Breast epithelium (tissue), 3 donors: ENCODE results near the gene KRTAP9-4.

Source experiments
- POLR2A ChIP-seq: fragments of 450-650 bp; IDR thresholded peaks from one replicate; pipeline ENCODE4 v1.6.1; 2016; ENCODE audit warnings: antibody characterized with exemption, mild to moderate bottlenecking, moderate library complexity
- POLR2AphosphoS5 ChIP-seq, 3 donors: sonication (generic); formaldehyde crosslinking; IDR thresholded peaks; one replicate each; pipeline ENCODE4 v1.6.1; 2017; ENCODE audit warnings: antibody characterized with exemption in 3 of 3
- TF ChIP-seq, protein P1 (sequence below), 3 donors: fragments of 450-650 bp; IDR thresholded peaks; one replicate each; pipeline ENCODE4 v1.5.1; 2016 to 2017; ENCODE audit warnings: antibody characterized with exemption in 3 of 3, mild to moderate bottlenecking in 3 of 3, moderate library complexity in 3 of 3

- TF ChIP-seq, protein P1, sequence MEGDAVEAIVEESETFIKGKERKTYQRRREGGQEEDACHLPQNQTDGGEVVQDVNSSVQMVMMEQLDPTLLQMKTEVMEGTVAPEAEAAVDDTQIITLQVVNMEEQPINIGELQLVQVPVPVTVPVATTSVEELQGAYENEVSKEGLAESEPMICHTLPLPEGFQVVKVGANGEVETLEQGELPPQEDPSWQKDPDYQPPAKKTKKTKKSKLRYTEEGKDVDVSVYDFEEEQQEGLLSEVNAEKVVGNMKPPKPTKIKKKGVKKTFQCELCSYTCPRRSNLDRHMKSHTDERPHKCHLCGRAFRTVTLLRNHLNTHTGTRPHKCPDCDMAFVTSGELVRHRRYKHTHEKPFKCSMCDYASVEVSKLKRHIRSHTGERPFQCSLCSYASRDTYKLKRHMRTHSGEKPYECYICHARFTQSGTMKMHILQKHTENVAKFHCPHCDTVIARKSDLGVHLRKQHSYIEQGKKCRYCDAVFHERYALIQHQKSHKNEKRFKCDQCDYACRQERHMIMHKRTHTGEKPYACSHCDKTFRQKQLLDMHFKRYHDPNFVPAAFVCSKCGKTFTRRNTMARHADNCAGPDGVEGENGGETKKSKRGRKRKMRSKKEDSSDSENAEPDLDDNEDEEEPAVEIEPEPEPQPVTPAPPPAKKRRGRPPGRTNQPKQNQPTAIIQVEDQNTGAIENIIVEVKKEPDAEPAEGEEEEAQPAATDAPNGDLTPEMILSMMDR (IDR thresholded peaks at IDR 0.05), result no peak
- TF ChIP-seq POLR2A, result no peak
- no peak for TF ChIP-seq POLR2AphosphoS5 (IDR thresholded peaks at IDR 0.05)
These were observed 23.4 kb upstream of the KRTAP9-4 start for GRCh38 chr17:41226051-41226450.
